Pulmonary artery endothelial cell (primary cell): ENCODE data around the gene STX18. TPM values are rescaled to one million over a fixed set of nuclear protein-coding genes. Genes with fewer than 3 reads are reported as not detected.
"Not testable (repeated sequence)": the region's sequence is repeated elsewhere in the genome, so short reads cannot be mapped to it uniquely, and the experiment has no call there.

ENCODE experiments used
- DNase-seq: peaks from one replicate; pipeline ENCODE4 v3.0.0-alpha.2; 2011; ENCODE audit warnings: low read depth, low spot score
- total RNA-seq: library from RNA; depleted of rRNA; stranded (reverse); fragments of >200 nt; gene quantifications from 2 replicates; pipeline ENCODE4 v1.2.3, GENCODE V29; 2014

Gene STX18
- total RNA-seq, 1 donor from 2014 or later: 24.6 TPM

GRCh38 chr4:4422117-4422516, 119.7 kb downstream of the STX18 start:
- not testable (repeated sequence) for DNase-seq

GRCh38 chr4:4421356-4421755, 120.5 kb downstream of the STX18 start:
- DNase-seq: no peak

- no peak for DNase-seq
These were observed 121.4 kb downstream of the STX18 start for GRCh38 chr4:4420421-4420820.

- no peak for DNase-seq
These were observed 122.0 kb downstream of the STX18 start for GRCh38 chr4:4419896-4420295.

GRCh38 chr4:4418676-4419390, 123.0 kb downstream of the STX18 start:
- DNase-seq: no peak

GRCh38 chr4:4417886-4418285, 124.0 kb downstream of the STX18 start:
- no peak for DNase-seq

GRCh38 chr4:4416981-4417380, 124.9 kb downstream of the STX18 start:
- DNase-seq: no peak

GRCh38 chr4:4415806-4416805, 125.7 kb downstream of the STX18 start:
- DNase-seq: no peak

- no peak for DNase-seq
These were observed 126.6 kb downstream of the STX18 start for GRCh38 chr4:4415107-4415805.

GRCh38 chr4:4413806-4414205, 128.0 kb downstream of the STX18 start:
- no peak for DNase-seq

- no peak for DNase-seq
These were observed 128.5 kb downstream of the STX18 start for GRCh38 chr4:4413373-4413725.

GRCh38 chr4:4412641-4413372, 129.0 kb downstream of the STX18 start:
- no peak for DNase-seq

GRCh38 chr4:4411906-4412305, 129.9 kb downstream of the STX18 start:
- DNase-seq: no peak

GRCh38 chr4:4410271-4410670, 131.6 kb downstream of the STX18 start:
- no peak for DNase-seq

- no peak for DNase-seq
These were observed 132.3 kb downstream of the STX18 start for GRCh38 chr4:4409416-4410115.

- no peak for DNase-seq
These were observed 133.1 kb downstream of the STX18 start for GRCh38 chr4:4408576-4409335.

GRCh38 chr4:4408132-4408523, 133.7 kb downstream of the STX18 start:
- no peak for DNase-seq

- no peak for DNase-seq
These were observed 134.3 kb downstream of the STX18 start for GRCh38 chr4:4407299-4408131.
